NCI-H460 (cell line): ENCODE results near the gene CNEP1R1. TPM values are rescaled to one million over a fixed set of nuclear protein-coding genes. Genes with fewer than 3 reads are reported as not detected.

Experiments
- DNase-seq: peaks from one replicate; pipeline ENCODE4 v3.0.0-alpha.2; 2016; ENCODE audit warnings: low read depth; ENCODE audit errors: extremely low read depth
- small RNA-seq, 2 experiments: library from RNA; depleted of rRNA; stranded (forward); fragments of <200 nt; gene quantifications; one replicate each; pipeline ENCODE3, GENCODE V24; 2014
- total RNA-seq: library from RNA; depleted of rRNA; stranded (reverse); fragments of >200 nt; shearing (Covaris generic); gene quantifications from 2 replicates; pipeline ENCODE4 v1.2.3, GENCODE V29; 2014; rRNA removed

The CNEP1R1 gene
- total RNA-seq, 1 experiment from 2014 or later: 24.0 TPM

DNA sequence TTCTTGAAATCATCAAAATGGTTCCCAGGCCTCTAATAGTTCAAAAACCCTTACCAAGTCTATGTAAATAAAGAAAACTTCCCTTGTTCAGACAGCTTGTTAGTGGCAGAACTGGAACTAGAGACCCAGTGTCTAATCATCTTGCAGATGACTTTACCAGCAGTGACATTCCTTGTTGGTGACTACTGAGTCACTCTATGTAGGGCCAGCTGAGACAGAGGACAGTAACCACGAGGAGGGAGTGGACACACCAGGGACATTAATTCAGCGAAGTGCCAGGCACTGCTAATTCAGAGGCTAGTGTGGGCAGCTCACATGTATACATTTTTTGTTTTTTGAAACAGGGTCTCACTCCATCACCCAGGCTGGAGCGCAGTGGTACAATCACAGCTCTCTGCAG lies 34.6 kb downstream of the CNEP1R1 start:
- no peak for DNase-seq

GRCh38 chr16:50061326-50061725 lies 36.3 kb downstream of the CNEP1R1 start:
- DNase-seq: no peak

DNA sequence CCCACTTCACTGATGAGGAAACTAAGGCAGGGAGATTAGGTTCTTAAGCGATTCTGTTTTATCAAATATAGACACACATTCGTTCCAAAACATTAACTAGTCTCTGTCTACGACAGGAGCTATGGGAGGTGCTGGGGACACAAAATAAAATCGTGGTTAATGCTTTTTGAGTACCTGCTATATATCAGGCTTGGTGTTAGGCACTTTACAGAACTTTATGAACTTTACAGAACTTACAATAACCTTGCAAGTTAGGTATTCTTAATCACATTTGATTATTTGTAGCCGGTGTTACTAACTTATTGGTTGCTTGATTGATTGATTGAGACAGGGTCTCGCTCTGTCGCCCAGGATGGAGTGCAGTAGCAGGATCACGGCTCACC lies 40.2 kb downstream of the CNEP1R1 start:
- DNase-seq: no peak

DNA sequence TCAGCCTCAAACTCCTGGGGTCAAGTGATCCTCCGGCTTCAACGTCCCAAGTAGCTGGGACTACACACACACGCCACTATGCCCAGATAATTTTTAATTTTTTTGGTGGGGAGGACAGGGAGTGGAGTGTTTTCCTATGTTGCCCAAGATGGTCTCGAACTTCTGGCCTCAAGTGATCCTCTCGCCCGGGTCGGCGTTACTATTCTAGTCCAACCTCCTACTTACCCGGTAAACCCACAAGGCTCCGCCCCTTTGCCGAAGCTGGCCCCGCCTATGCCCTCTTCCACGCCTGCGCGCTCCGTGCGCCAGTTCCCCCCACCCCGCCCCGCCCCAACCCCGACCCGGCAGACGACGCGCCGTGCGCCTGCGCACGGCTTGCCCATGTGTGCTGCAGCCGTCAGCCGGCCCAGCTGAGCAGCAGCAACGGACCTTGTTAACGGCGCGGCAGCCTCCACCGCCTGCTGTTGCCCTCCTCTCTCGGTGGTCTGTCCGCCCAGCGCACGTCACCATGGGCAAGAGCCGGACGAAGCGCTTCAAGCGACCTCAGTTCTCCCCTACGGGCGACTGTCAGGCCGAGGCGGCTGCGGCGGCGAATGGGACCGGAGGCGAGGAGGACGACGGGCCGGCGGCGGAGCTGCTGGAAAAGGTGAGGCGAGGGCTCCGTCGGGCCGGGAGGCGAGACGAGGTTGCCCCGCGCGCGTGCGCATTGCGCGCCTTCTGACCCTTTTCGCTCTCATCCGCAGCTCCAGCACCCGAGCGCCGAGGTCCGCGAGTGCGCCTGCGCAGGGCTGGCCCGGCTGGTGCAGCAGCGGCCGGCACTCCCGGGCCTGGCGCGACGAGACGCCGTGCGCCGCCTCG lies 40.8 kb downstream of the CNEP1R1 start, which contains the start of gene HEATR3:
Gene HEATR3 (plus strand): TSS at position 347 of the 858 bp plus-strand sequence. CDS start 162 bp downstream, at position 509.
- peak; percentile 89 for DNase-seq

DNA sequence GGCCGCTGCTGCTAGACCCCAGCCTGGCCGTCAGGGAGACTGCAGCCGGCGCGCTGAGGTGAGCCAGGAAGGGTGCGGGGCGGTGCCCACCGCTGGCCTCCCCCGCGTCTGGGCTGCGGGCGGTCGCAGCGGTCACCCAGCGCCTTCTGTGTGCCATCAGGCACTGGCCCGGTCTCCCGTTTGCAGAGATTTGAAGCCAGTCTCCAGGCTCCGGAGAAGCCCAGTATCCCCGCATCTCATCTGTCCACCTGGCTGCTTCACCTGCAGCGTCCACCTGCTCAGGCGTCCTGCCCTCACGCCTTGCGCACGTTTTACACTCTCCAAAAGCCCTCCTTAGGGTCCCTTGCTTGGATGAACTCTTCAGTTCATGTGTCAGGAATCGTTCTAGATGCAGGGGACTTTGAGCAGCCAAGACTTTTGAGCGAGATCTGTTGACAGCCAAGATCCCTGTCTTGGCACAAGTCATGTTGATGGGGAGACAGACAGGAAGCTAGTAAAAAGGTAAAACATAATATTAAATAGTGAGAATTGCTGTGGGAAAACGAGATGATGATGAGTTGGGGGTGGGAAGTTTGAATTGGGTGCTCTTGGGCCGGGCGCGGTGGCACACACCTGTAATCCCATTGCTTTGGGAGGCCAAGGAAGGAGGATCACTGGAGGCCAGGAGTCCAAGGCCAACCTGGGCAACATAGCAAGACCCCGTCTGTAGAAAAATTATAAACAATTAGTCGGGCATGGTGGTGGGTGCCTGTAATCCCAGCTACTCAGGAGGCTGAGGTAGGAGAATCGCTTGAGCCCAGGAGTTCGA lies 41.7 kb downstream of the CNEP1R1 start:
- DNase-seq: no peak

- DNase-seq: no peak
Measured at GRCh38 chr16:50067290-50067853, 42.3 kb downstream of the CNEP1R1 start.

- DNase-seq: no peak
Measured at GRCh38 chr16:50068550-50068949, 43.5 kb downstream of the CNEP1R1 start.

- DNase-seq: no peak
Measured at GRCh38 chr16:50069060-50069459, 44.0 kb downstream of the CNEP1R1 start.

DNA sequence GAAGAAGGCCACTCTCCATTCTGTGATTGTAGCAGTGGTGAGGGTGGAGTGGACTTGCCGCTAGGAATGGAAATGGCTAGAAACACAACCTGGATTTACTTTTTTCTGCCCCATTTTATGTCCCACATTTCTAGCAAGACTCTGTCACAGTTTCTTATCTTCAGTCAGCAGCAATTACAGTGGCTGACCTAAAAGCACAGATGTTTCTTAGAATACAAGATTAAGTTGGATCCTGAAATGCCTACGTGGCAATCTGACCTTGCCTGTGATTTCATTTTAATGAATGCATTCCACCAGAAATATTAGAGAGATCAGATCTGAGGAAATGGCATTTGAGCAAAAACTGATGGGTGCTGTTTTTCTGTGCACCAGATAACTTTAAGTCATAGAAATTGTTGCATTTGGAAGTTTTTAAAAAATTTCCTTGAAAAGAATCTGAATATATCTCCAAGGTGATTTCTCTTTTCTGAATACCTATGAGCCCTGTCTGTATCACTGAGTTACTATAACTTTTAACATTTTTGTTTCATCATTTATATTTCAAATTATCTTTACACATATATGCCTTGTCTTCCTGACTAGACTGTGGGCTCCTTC lies 46.1 kb downstream of the CNEP1R1 start:
- DNase-seq: no peak

GRCh38 chr16:50072730-50073129 lies 47.7 kb downstream of the CNEP1R1 start:
- DNase-seq: no peak

DNA sequence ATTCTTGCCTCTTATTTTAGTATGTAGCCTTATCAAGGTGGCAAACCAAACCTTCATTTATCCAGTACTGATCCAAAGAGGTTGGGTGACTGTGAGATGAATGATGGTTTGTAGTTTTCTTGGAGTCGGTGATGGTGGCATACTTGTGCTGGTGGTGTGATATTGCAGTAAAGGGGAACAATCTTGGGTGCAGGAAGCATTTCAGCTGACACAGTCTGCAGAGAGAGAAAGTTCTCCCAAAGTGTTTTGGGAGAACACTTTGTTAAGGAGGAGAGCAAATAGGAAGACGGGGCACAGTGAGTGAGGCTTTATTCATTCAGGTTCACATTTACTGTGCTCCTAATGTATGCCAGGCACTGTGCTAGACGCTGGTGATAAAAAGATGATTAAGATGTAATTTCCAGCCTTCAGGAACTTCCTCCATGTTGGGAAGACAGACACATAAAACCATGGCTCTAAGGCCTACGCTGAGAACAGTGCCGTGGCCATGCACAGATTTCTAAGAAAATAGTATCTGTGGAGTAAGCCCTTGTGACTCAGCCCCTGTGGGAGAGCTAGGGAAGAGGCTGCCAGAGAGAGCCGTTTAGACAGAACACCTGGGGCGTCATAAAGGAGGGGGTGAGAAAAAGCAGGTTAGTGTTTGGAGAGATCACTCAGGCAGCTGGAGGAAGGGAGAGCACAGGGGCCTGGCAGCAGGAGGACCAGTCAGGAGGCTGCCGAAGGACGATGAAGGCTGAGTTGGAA lies 54.5 kb downstream of the CNEP1R1 start:
- DNase-seq: no peak

DNA sequence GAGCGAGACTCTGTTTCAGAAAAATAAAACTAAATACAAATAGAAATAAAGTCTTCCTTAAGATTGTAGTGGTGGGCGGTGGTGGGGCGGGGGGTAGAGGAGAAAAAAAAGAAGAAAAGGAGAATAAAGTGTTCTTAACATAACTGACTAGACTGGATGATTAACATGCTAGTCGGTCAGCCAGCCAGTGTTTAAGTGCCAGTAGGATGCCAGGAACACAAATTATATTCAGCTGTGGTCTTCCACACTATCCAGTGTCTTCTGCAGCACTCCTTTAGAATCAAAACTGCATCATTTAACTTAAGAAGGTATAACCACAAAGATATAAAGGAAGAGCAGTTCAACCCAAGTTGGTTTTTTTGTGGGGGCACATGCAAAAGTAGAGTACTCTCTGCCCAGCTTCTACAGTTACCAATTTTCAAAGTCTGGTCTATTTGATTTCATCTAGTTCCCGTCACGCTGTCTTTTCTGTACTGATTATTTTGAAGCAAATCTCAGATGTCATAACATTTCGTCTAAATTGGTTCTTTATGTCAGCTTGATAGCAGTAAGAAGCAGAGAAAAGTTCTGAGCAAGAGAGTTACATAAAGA lies 56.5 kb downstream of the CNEP1R1 start:
- DNase-seq: no peak

GRCh38 chr16:50083996-50084395 lies 59.0 kb downstream of the CNEP1R1 start:
- DNase-seq: no peak

DNA sequence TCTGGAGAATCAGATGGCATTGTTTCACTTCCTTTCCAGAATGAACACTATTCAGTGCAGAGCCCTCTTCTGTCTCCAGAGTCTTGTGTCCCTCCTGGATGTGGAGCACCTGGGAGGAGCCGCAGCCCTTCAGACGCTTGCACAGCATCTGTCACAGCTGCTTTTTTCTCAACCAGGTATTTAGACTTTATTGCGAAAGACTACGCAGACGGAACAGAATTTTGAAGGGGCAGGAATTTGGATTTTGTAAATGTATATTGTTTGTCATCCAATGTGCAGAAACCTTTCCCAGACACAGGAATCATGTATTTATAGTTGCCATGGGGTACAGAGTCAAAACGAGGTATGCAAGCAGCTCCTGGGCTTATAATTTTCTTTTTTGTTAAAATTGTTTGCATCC lies 61.2 kb downstream of the CNEP1R1 start:
- no peak for DNase-seq

Small RNAs within 50 kb of the gene (small RNA-seq; reads per million reads assigned to genes)
- 0 reads per million in 2 experiments for gene RF00017

Other genes with a start within 250 kb of the CNEP1R1 start
- 0.06 TPM in 1 of 2 replicates, not detected in the other for gene ZNF423, start 169.1 kb upstream of the CNEP1R1 start, total RNA-seq
- 25.7 and 30.0 TPM in 2 replicates for gene HEATR3, start 40.7 kb downstream of the CNEP1R1 start, total RNA-seq
- 12.1 and 12.4 TPM in 2 replicates for gene TENT4B, start 128.1 kb downstream of the CNEP1R1 start, total RNA-seq
- gene ADCY7, start 241.3 kb downstream of the CNEP1R1 start, total RNA-seq: 28.6 and 39.2 TPM in 2 replicates